GM10248 (cell line): ENCODE data around the gene NEMP1.

Experiments
- CTCF ChIA-PET: fragments of 300-600 bp; sonication (Branson Sonifier 250); formaldehyde crosslinking; extraction: SDS; loops from one replicate; lab custom pipeline; 2021; ENCODE audit warnings: antibody characterized with exemption; lab: Yijun Ruan, JAX
- POLR2A ChIA-PET: fragments of 350-650 bp; sonication (Branson Sonifier 250); formaldehyde crosslinking; extraction: SDS; loops from one replicate; lab custom pipeline; 2020; ENCODE audit warnings: antibody characterized with exemption; lab: Yijun Ruan, JAX
- DNase-seq: peaks from one replicate; pipeline ENCODE4 v3.0.0; 2012; ENCODE audit errors: extremely low spot score
- TF ChIP-seq, protein P1 (sequence below): IDR thresholded peaks from 2 replicates; pipeline ENCODE4 v1.5.1; 2012; ENCODE audit warnings: mild to moderate bottlenecking, low read depth; ENCODE audit errors: extremely low read depth, missing control alignments, control extremely low read depth

NEMP1 gene

DNA sequence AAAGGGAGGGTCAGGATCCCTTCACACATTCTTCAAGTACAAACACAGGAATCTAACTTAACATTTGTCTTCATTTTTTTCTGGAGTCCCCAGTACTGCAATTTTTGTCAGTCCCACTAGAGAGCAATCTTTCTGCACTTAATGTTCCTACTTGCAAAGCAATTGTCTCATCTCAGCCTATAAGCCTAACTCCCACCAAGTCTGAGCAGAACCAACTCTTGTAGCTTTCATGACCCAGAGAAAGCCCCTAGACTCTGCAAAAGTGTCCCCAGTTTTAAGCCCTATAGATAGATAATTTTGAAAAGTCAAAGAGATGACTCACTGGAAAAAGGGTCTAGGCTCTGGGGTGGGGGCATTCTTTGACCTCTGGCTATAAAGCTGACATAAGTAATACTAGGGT is 70.4 kb downstream of the NEMP1 start:
- TF ChIP-seq, protein P1, sequence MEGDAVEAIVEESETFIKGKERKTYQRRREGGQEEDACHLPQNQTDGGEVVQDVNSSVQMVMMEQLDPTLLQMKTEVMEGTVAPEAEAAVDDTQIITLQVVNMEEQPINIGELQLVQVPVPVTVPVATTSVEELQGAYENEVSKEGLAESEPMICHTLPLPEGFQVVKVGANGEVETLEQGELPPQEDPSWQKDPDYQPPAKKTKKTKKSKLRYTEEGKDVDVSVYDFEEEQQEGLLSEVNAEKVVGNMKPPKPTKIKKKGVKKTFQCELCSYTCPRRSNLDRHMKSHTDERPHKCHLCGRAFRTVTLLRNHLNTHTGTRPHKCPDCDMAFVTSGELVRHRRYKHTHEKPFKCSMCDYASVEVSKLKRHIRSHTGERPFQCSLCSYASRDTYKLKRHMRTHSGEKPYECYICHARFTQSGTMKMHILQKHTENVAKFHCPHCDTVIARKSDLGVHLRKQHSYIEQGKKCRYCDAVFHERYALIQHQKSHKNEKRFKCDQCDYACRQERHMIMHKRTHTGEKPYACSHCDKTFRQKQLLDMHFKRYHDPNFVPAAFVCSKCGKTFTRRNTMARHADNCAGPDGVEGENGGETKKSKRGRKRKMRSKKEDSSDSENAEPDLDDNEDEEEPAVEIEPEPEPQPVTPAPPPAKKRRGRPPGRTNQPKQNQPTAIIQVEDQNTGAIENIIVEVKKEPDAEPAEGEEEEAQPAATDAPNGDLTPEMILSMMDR: peak; percentile 70
- POLR2A ChIA-PET: no interaction called here
- CTCF ChIA-PET: interaction anchor here (0.7 to 7.2 kb wide), 29 partner anchors 7 to 438 kb away, joined by 3 to 47 read pairs (median 4); partner anchors contain the start of genes MYO1A, STAT6 and TAC3
- peak; percentile 62 for DNase-seq

DNA sequence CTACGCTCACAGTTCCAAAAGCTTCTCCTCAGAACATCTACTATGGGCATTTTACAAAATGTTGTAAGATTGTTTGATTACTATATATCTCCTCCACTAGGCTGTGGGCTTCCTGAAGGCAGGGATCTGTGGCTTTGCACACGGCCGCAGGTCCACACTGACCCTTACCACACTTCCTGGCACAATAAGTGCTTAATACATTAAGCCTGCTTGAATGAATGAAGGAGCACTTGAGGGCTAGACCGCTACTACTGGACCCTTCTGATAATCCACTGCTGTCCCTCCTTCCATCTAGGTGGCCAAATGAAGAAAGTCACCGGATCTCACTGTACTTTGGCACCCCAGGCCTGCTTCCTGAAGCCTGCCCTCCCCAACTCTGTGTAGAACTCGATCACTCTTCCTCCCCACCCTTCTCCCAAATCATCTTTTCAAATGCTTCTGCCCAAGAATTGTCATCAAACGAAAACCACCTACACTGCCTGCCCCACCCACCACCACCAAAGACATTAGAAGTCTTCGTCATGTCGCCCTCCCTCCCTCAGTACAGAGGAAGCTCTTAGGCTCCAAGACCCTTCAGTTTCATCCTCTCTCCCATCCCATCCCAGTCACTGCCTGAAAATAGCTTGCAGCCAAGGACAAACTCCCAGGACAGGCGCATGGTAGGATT is 71.6 kb downstream of the NEMP1 start:
- TF ChIP-seq, protein P1: peak; percentile 1
- ChIA-PET CTCF (interaction anchor here (0.6 to 12.0 kb wide), 20 partner anchors 8 to 247 kb away, joined by 3 to 122 read pairs (median 4); partner anchors contain the start of genes STAT6 and TAC3), POLR2A (no interaction called here)
- no peak for DNase-seq

DNA sequence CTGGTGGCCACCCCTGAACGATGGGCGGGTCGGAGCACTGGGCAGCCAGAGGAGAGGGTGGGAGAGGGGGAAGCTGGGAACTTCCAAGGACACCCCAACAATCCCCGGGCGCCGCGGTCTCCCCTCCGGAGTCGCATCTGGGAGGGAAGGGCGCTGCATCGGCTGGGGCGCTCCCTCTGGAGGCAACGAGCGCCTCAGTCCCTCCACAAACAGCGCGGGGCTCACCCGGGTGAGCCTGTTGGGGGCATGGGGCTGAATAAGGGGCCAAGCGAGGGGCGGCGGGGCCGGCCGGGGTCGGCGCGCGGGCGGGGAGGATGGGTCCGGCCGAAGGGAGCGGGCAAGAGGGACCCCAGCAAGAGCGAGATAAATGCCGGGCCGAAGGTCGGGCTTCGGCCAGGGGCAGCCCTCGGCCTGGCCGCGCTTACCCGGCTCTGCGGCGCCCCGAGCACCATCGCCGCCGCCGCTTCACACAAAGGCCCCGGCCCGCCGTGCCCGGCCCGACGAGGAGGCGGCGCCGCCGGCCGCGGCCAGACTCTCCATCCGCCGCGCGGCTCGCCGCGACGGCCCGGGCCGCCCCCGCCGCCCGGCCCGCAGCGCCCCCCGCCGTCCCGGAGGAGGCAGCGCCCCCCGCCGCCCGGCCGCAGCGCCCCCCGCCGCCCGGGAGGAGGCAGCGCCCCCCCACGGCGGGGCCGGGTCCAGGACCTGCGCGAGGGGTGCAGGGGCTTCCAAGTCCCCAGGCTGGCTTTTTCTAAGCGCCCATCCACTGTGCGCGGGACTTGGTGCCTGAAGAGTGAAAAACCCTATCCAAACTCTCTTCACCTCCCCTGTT is 72.4 kb downstream of the NEMP1 start, which contains the start of gene ZBTB39:
Gene ZBTB39, minus strand, starts transcription at position 567 of the 829 bp plus-strand sequence. CDS start 1,629 bp downstream, outside the sequence.
- TF ChIP-seq, protein P1: peak; percentile 71

More for the DNA sequence above, 72.4 kb downstream of the NEMP1 start, which contains the start of gene ZBTB39:
- POLR2A ChIA-PET: no interaction called here
- CTCF ChIA-PET: interaction anchor here (0.7 to 12.0 kb wide), 25 partner anchors 9 to 492 kb away, joined by 3 to 148 read pairs (median 5); partner anchors contain the start of genes HSD17B6, STAT6 and TAC3
- peak; percentile 92 for DNase-seq
